WTC11 (cell line): ENCODE results near the gene KSR2. TPM values are rescaled to one million over a fixed set of nuclear protein-coding genes. Genes with fewer than 3 reads are reported as not detected.

ENCODE experiments used
- ATAC-seq: fragments of 200-7000 bp; cut with Tn5 transposase; 2 replicates; pipeline ENCODE4 v1.10.0; 2021; ENCODE audit warnings: mild to moderate bottlenecking, moderate library complexity
- CTCF ChIA-PET: fragments of 300-600 bp; sonication (Branson Sonifier 250); formaldehyde crosslinking; loops from one replicate; lab custom pipeline; 2021; ENCODE audit warnings: antibody characterized with exemption; lab: Charles Lee
- POLR2A ChIA-PET: fragments of 350-600 bp; sonication (Branson Sonifier 250); formaldehyde crosslinking; loops from one replicate; lab custom pipeline; 2021; ENCODE audit warnings: antibody characterized with exemption; lab: Charles Lee
- DNase-seq: peaks from one replicate; pipeline ENCODE4 v3.0.0; 2021; ENCODE audit warnings: low spot score
- H3K27ac Mint-ChIP-seq: 2 replicates; pipeline ENCODE4 v1.8.0; 2021; ENCODE audit warnings: mixed read lengths
- H3K27me3 Mint-ChIP-seq: 2 replicates; pipeline ENCODE4 v1.8.0; 2021; ENCODE audit warnings: low read depth, mild to moderate bottlenecking, moderate library complexity, mixed read lengths
- H3K36me3 Mint-ChIP-seq: 2 replicates; pipeline ENCODE4 v1.8.0; 2021; ENCODE audit warnings: mixed read lengths
- H3K4me1 Mint-ChIP-seq: 2 replicates; pipeline ENCODE4 v1.8.0; 2022; ENCODE audit warnings: mixed read lengths
- H3K4me3 Mint-ChIP-seq: 2 replicates; pipeline ENCODE4 v1.8.0; 2021; ENCODE audit warnings: mild to moderate bottlenecking, moderate library complexity, mixed read lengths
- H3K9me3 Mint-ChIP-seq: 2 replicates; pipeline ENCODE4 v1.8.0; 2021; ENCODE audit warnings: mixed read lengths
- AFF4 ChIP-seq: sonication (generic); formaldehyde crosslinking; IDR thresholded peaks from 2 replicates; pipeline ENCODE4 v1.8.1; 2023; ENCODE audit warnings: mild to moderate bottlenecking, missing genetic modification reagents, borderline replicate concordance
- CREB1 ChIP-seq: sonication (generic); formaldehyde crosslinking; IDR thresholded peaks from 2 replicates; pipeline ENCODE4 v1.8.0; 2023; ENCODE audit warnings: mild to moderate bottlenecking, missing genetic modification reagents
- CREM ChIP-seq: sonication (generic); formaldehyde crosslinking; IDR thresholded peaks from 2 replicates; pipeline ENCODE4 v1.8.1; 2022; ENCODE audit warnings: mild to moderate bottlenecking, missing genetic modification reagents, moderate library complexity
- ELF4 ChIP-seq: sonication (generic); formaldehyde crosslinking; IDR thresholded peaks from 2 replicates; pipeline ENCODE4 v1.8.1; 2022; ENCODE audit warnings: low read depth, mild to moderate bottlenecking, moderate library complexity, missing genetic modification reagents
- FOXK1 ChIP-seq: sonication (generic); formaldehyde crosslinking; IDR thresholded peaks from 2 replicates; pipeline ENCODE4 v1.8.0; 2022; ENCODE audit warnings: mild to moderate bottlenecking, moderate library complexity, missing genetic modification reagents
- HMGA2 ChIP-seq: fragments of 250-450 bp; sonication (Bioruptor Pico); IDR thresholded peaks from 2 replicates; pipeline ENCODE4 v1.4.0; 2021; ENCODE audit warnings: mild to moderate bottlenecking, moderate library complexity
- JAZF1 ChIP-seq: fragments of 250-450 bp; sonication (Bioruptor Pico); IDR thresholded peaks from 2 replicates; pipeline ENCODE4 v1.9.0; 2021; ENCODE audit warnings: moderate library complexity, mild to moderate bottlenecking, inconsistent platforms
- JUN ChIP-seq: sonication (generic); formaldehyde crosslinking; IDR thresholded peaks from 2 replicates; pipeline ENCODE4 v1.8.0; 2023; ENCODE audit warnings: mild to moderate bottlenecking, missing genetic modification reagents
- MLX ChIP-seq: sonication (generic); formaldehyde crosslinking; IDR thresholded peaks from 2 replicates; pipeline ENCODE4 v1.8.1; 2023; ENCODE audit warnings: mild to moderate bottlenecking, missing genetic modification reagents, moderate library complexity
- MYBL2 ChIP-seq: sonication (generic); formaldehyde crosslinking; IDR thresholded peaks from 2 replicates; pipeline ENCODE4 v1.8.1; 2023; ENCODE audit warnings: mild to moderate bottlenecking, moderate library complexity, missing genetic modification reagents
- NR3C1 ChIP-seq: sonication (generic); formaldehyde crosslinking; conservative IDR thresholded peaks from 2 replicates; pipeline ENCODE4 v1.8.1; 2023; ENCODE audit warnings: low read depth, mild to moderate bottlenecking, missing genetic modification reagents
- PRDM15 ChIP-seq: sonication (generic); formaldehyde crosslinking; IDR thresholded peaks from 2 replicates; pipeline ENCODE4 v1.8.0; 2022; ENCODE audit warnings: missing genetic modification reagents
- RELA ChIP-seq: sonication (generic); formaldehyde crosslinking; IDR thresholded peaks from 2 replicates; pipeline ENCODE4 v1.8.1; 2022; ENCODE audit warnings: missing genetic modification reagents, mild to moderate bottlenecking, borderline replicate concordance
- RORB ChIP-seq: fragments of 250-450 bp; sonication (Bioruptor Pico); IDR thresholded peaks from 2 replicates; pipeline ENCODE4 v1.9.0; 2021; ENCODE audit warnings: mild to moderate bottlenecking
- SMAD3 ChIP-seq: sonication (generic); formaldehyde crosslinking; IDR thresholded peaks from 2 replicates; pipeline ENCODE4 v1.8.0; 2022; ENCODE audit warnings: missing genetic modification reagents, mild to moderate bottlenecking, borderline replicate concordance
- SOX15 ChIP-seq: fragments of 250-450 bp; sonication (Bioruptor Pico); IDR thresholded peaks from 2 replicates; pipeline ENCODE4 v1.9.0; 2021; ENCODE audit warnings: mild to moderate bottlenecking
- TEAD1 ChIP-seq: sonication (generic); formaldehyde crosslinking; IDR thresholded peaks from 2 replicates; pipeline ENCODE4 v1.8.0; 2022; ENCODE audit warnings: mild to moderate bottlenecking, missing genetic modification reagents
- ZNF121 ChIP-seq: sonication (generic); formaldehyde crosslinking; IDR thresholded peaks from 2 replicates; pipeline ENCODE4 v1.8.0; 2023; ENCODE audit warnings: missing genetic modification reagents
- ZNF219 ChIP-seq: sonication (generic); formaldehyde crosslinking; IDR thresholded peaks from 2 replicates; pipeline ENCODE4 v1.8.0; 2023; ENCODE audit warnings: missing genetic modification reagents, mild to moderate bottlenecking, borderline replicate concordance
- ZNF232 ChIP-seq: sonication (generic); formaldehyde crosslinking; IDR thresholded peaks from 2 replicates; pipeline ENCODE4 v1.8.0; 2022; ENCODE audit warnings: mild to moderate bottlenecking, missing genetic modification reagents
- ZNF416 ChIP-seq: fragments of 250-450 bp; sonication (Bioruptor Pico); IDR thresholded peaks from 2 replicates; pipeline ENCODE4 v1.9.0; 2021; ENCODE audit warnings: mild to moderate bottlenecking, inconsistent platforms
- ZNF532 ChIP-seq: fragments of 250-450 bp; sonication (Bioruptor Pico); IDR thresholded peaks from 2 replicates; pipeline ENCODE4 v1.9.0; 2021; ENCODE audit warnings: mild to moderate bottlenecking, borderline replicate concordance
- total RNA-seq: library from RNA; stranded (reverse); gene quantifications from 3 replicates; pipeline ENCODE4 v1.2.3, GENCODE V29; 2021

KSR2 gene
- total RNA-seq, 1 experiment from 2014 or later, result 2.4 TPM

GRCh38 chr12:117876436-117876816, 92.4 kb downstream of the KSR2 start:
- TF ChIP-seq MYBL2 (no peak), HMGA2 (CRISPR knock-in tag) (no peak), JUN (CRISPR knock-in tag) (no peak), ZNF532 (no peak), NR3C1 (CRISPR knock-in tag) (no peak), SOX15 (no peak), JAZF1 (CRISPR knock-in tag) (no peak), ZNF232 (CRISPR knock-in tag) (no peak), RELA (CRISPR knock-in tag) (no peak), CREM (CRISPR knock-in tag) (no peak), TEAD1 (no peak), SMAD3 (CRISPR knock-in tag) (no peak)
- ATAC-seq (no peak), DNase-seq (no peak)
- H3K9me3 Mint-ChIP-seq, result no peaks in the 10 kb centered on the region
- POLR2A ChIA-PET, result no interaction called here
- H3K4me1 Mint-ChIP-seq, result peaks cover 22% of the 10 kb centered on the region
- CTCF ChIA-PET, result interaction anchor here (1.0 to 2.5 kb wide), 6 partner anchors 20 to 500 kb away, joined by 3 to 32 read pairs (median 4); partner anchors contain the start of gene SUDS3
- no peak overlapping the region for H3K27ac Mint-ChIP-seq
- no peaks in the 10 kb centered on the region for H3K36me3 Mint-ChIP-seq
- H3K27me3 Mint-ChIP-seq, result no peaks in the 10 kb centered on the region
- H3K4me3 Mint-ChIP-seq, result peak overlapping the region; percentile 60

- POLR2A ChIA-PET, result interaction anchor here (1.3 kb wide), 2 partner anchors 18 to 140 kb away, joined by 3 read pairs; partner anchors contain the start of gene RFC5
- Mint-ChIP-seq H3K4me1 (peaks cover 22% of the 10 kb centered on the region), H3K9me3 (no peaks in the 10 kb centered on the region), H3K4me3 (peak overlapping the region; percentile 60), H3K27me3 (no peaks in the 10 kb centered on the region), H3K27ac (peak overlapping the region; percentile 74), H3K36me3 (no peaks in the 10 kb centered on the region)
- TF ChIP-seq PRDM15 (CRISPR knock-in tag) (0 out of 2 replicates have a peak, but pooled peaks have one; percentile 17), ZNF219 (CRISPR knock-in tag) (no peak), MLX (CRISPR knock-in tag) (no peak), ZNF416 (CRISPR knock-in tag) (no peak), RORB (CRISPR knock-in tag) (no peak), ELF4 (no peak), AFF4 (CRISPR knock-in tag) (no peak), ZNF121 (CRISPR knock-in tag) (peak; percentile 85), FOXK1 (CRISPR knock-in tag) (peak; percentile 65), CREB1 (CRISPR knock-in tag) (no peak)
- CTCF ChIA-PET, result interaction anchor here (0.9 to 3.0 kb wide), 23 partner anchors 14 to 501 kb away, joined by 3 to 32 read pairs (median 5); partner anchors contain the start of genes RFC5 and SUDS3
- peak; percentile 86 for DNase-seq
- ATAC-seq, result peak; percentile 78
These were observed 92.9 kb downstream of the KSR2 start for GRCh38 chr12:117875744-117876435.
